ENCODE results near the gene PABPC1L2A.

Gene PABPC1L2A

DNA sequence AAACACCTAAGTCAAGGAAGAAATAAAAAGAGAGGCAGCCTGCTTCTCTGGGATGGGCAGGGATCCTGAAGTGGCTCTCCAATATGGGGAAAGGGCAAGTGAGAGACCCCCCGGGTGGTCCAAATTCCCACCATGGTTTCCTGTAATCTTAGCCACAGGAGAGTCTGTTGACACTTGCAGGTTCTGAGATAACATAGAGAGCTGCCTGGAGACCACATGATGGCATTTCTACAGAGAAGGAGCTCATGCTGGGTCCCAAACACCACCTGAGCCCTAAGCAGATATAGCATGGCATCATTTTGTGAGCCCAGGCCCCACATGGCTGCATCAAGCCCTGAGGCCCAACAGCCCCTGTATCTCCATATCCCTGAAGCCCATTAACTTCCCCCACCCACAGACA is 50.4 kb downstream of the PABPC1L2A start:
- no peaks in the 10 kb centered on the region for H3K36me3 ChIP-seq (ENCODE audit: control insufficient read depth, insufficient read depth, low read length)
- H3K9ac ChIP-seq (ENCODE audit: low read length), result no peak overlapping the region
- no peaks in the 10 kb centered on the region for H3K4me1 ChIP-seq (ENCODE audit: control insufficient read depth, insufficient read depth, low read length)
- H3K27me3 ChIP-seq (ENCODE audit: control insufficient read depth, insufficient read depth, low read length), result no peaks in the 10 kb centered on the region
- no peaks in the 10 kb centered on the region for H3K9me3 ChIP-seq (ENCODE audit: control insufficient read depth, low read length)
- H3K4me3 ChIP-seq (ENCODE audit: low read length), result no peak overlapping the region

Measured in mucosa of stomach (tissue), 1 donor.